ENCODE measurements around the gene CCDC85B. TPM values are rescaled to one million over a fixed set of nuclear protein-coding genes. Genes with fewer than 3 reads are reported as not detected.

CCDC85B gene
- total and polyA plus RNA-seq, 2 of the 13 experiments (the other 11 are each of a cell fraction or from before 2014, with no cell fraction given): 8.2 to 19.5 TPM

- TF ChIP-seq BATF2 (CRISPR knock-in tag; IDR thresholded peaks at IDR 0.05) (no peak), ZNF83 (CRISPR knock-in tag; IDR thresholded peaks at IDR 0.05; ENCODE audit: borderline replicate concordance) (no peak), POGZ (CRISPR knock-in tag; IDR thresholded peaks at IDR 0.05) (no peak), ZNF652 (CRISPR knock-in tag; IDR thresholded peaks at IDR 0.05; ENCODE audit: borderline replicate concordance, low read depth) (no peak), ZNF292 (CRISPR knock-in tag; IDR thresholded peaks at IDR 0.05; ENCODE audit: borderline replicate concordance, low read depth) (no peak), FOXP1 (IDR thresholded peaks at IDR 0.05) (no peak), FOXP1 (CRISPR knock-in tag; IDR thresholded peaks at IDR 0.05) (no peak), ETV6 (CRISPR knock-in tag; conservative IDR thresholded peaks at IDR 0.05) (no peak), TOE1 (CRISPR knock-in tag; IDR thresholded peaks at IDR 0.05) (0 out of 2 replicates have a peak, but pooled peaks have one; percentile 13), FIP1L1 (IDR thresholded peaks at IDR 0.05; ENCODE audit: borderline replicate concordance, insufficient read depth, low read depth, low read length) (no peak), KLF9 (CRISPR knock-in tag; IDR thresholded peaks at IDR 0.05; ENCODE audit: low read depth) (no peak), NFIB (CRISPR knock-in tag; IDR thresholded peaks at IDR 0.05; ENCODE audit: borderline replicate concordance) (no peak), ZKSCAN8 (CRISPR knock-in tag; IDR thresholded peaks at IDR 0.05; ENCODE audit: borderline replicate concordance) (no peak), ZBTB26 (CRISPR knock-in tag; IDR thresholded peaks at IDR 0.05; ENCODE audit: borderline replicate concordance) (peak; percentile 44), ZFP91 (CRISPR knock-in tag; IDR thresholded peaks at IDR 0.05; ENCODE audit: borderline replicate concordance) (no peak), MIER2 (CRISPR knock-in tag; IDR thresholded peaks at IDR 0.05) (no peak), ZNF704 (CRISPR knock-in tag; IDR thresholded peaks at IDR 0.05; ENCODE audit: borderline replicate concordance) (no peak), ZNF850 (CRISPR knock-in tag; conservative IDR thresholded peaks at IDR 0.05) (no peak), HMG20B (CRISPR knock-in tag; conservative IDR thresholded peaks at IDR 0.05) (no peak), HMGXB3 (CRISPR knock-in tag; IDR thresholded peaks at IDR 0.05; ENCODE audit: borderline replicate concordance) (no peak), ARNTL (CRISPR knock-in tag; IDR thresholded peaks at IDR 0.05) (no peak)
Measured at GRCh38 chr11:65859095-65859811, 31.2 kb upstream of the CCDC85B start (continued).

Data from HepG2 (cell line).